ENCODE measurements around the gene RAPGEF2.

GRCh38 chr4:159240687-159241086 is 137.8 kb downstream of the RAPGEF2 start:
- TF ChIP-seq CTCF (IDR thresholded peaks at IDR 0.05; ENCODE audit: extremely low read depth in 1 of 2, insufficient read depth in 1 of 2, low read depth in 1 of 2, low read length in 2 of 2) (no peak), POLR2A (IDR thresholded peaks at IDR 0.05; ENCODE audit: low read depth, low read length) (no peak), POLR2AphosphoS5 (IDR thresholded peaks at IDR 0.05; ENCODE audit: insufficient read depth, low read depth, low read length) (no peak)
